IMR-90 (cell line): ENCODE results near the gene CPAMD8.

Source experiments
- BHLHE40 ChIP-seq: fragments of 150-350 bp; IDR thresholded peaks from 2 replicates; pipeline ENCODE4 v1.6.1; 2016; ENCODE audit warnings: mild to moderate bottlenecking, low read depth, low read length
- CEBPB ChIP-seq: IDR thresholded peaks from 2 replicates; pipeline ENCODE4 v1.6.1; 2012; ENCODE audit warnings: low read depth, low read length, improper control_type of control experiment
- MAFK ChIP-seq: IDR thresholded peaks from 2 replicates; pipeline ENCODE4 v1.6.1; 2012; ENCODE audit warnings: low read depth, low read length, improper control_type of control experiment
- POLR2A ChIP-seq: IDR thresholded peaks from 2 replicates; pipeline ENCODE4 v1.6.1; 2012; ENCODE audit warnings: mild to moderate bottlenecking, low read depth, low read length
- RFX5 ChIP-seq: IDR thresholded peaks from 2 replicates; pipeline ENCODE4 v1.8.0; 2012; ENCODE audit warnings: low read depth, mild to moderate bottlenecking, low read length, moderate library complexity
- USF2 ChIP-seq: fragments of 150-350 bp; IDR thresholded peaks from 2 replicates; pipeline ENCODE4 v1.6.1; 2017; ENCODE audit warnings: mild to moderate bottlenecking, antibody characterized with exemption, low read length, low read depth
- TF ChIP-seq, protein P1 (sequence below): conservative IDR thresholded peaks from 2 replicates; pipeline ENCODE4 v1.5.1; 2012; ENCODE audit warnings: mild to moderate bottlenecking, low read depth, low read length, improper control_type of control experiment

DNA sequence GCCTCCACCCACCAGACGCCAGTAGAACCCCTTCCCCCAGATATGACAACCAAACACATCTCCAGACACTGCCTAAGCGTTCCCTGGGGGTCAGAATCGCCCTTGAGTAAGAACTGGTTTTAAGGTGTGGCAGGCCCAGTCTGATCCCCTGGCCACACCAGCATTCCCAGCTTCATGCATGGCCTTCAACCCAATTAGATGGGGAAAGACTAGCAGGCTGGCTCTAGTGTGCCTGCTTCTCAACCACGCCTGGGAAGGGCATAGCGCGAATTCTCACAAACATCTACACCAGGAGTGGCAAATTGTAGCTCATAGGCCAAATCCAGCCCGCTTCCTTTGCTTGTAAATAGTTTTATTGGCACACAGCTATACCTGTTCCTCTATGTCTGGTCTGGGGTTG is 35.1 kb upstream of the CPAMD8 start:
- TF ChIP-seq RFX5 (no peak), USF2 (no peak), CEBPB (no peak), POLR2A (no peak), MAFK (no peak), BHLHE40 (no peak)
- TF ChIP-seq, protein P1, sequence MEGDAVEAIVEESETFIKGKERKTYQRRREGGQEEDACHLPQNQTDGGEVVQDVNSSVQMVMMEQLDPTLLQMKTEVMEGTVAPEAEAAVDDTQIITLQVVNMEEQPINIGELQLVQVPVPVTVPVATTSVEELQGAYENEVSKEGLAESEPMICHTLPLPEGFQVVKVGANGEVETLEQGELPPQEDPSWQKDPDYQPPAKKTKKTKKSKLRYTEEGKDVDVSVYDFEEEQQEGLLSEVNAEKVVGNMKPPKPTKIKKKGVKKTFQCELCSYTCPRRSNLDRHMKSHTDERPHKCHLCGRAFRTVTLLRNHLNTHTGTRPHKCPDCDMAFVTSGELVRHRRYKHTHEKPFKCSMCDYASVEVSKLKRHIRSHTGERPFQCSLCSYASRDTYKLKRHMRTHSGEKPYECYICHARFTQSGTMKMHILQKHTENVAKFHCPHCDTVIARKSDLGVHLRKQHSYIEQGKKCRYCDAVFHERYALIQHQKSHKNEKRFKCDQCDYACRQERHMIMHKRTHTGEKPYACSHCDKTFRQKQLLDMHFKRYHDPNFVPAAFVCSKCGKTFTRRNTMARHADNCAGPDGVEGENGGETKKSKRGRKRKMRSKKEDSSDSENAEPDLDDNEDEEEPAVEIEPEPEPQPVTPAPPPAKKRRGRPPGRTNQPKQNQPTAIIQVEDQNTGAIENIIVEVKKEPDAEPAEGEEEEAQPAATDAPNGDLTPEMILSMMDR: no peak
